ENCODE measurements around the gene CASP9. TPM values are rescaled to one million over a fixed set of nuclear protein-coding genes. Genes with fewer than 3 reads are reported as not detected.

Gene CASP9
- total and polyA plus RNA-seq, 2 experiments from 2014 or later, result 7.7 to 25.0 TPM

- Mint-ChIP-seq H3K4me3 (peak within 1 kb of the TSS; percentile 83), H3K27me3 (ENCODE audit: insufficient read depth, low read depth, poor library complexity) (peaks cover 7% of the 10 kb centered on the region), H3K9me3 (no peaks in the 10 kb centered on the region), H3K27ac (peak within 1 kb of the TSS; percentile 89), H3K4me1 (peaks cover 34% of the 10 kb centered on the region), H3K36me3 (ENCODE audit: low read depth) (no peaks in the 10 kb centered on the region)
- Histone ChIP-seq H3K36me3 (ENCODE audit: insufficient read depth) (no peaks in the 10 kb centered on the region), H3K4me2 (peak within 1 kb of the TSS; percentile 81), H3F3A (replicated peaks; ENCODE audit: low read depth) (no peaks in the 10 kb centered on the region), H3K27me3 (ENCODE audit: insufficient read depth) (no peaks in the 10 kb centered on the region), H3K9me2 (ENCODE audit: insufficient read depth) (no peaks in the 10 kb centered on the region), H3K79me2 (replicated peaks; ENCODE audit: insufficient read depth) (peaks cover 46% of the 10 kb centered on the region), H4K20me1 (replicated peaks; ENCODE audit: insufficient read depth) (0 out of 2 replicates have a peak, but pooled peaks cover 6% of the 10 kb centered on the region), H3K4me3 (peak within 1 kb of the TSS; percentile 73), H3K27ac (ENCODE audit: low read depth) (peak within 1 kb of the TSS; percentile 73), H3K4me1 (ENCODE audit: insufficient read depth) (peaks cover 15% of the 10 kb centered on the region), H2AFZ (peak within 1 kb of the TSS; percentile 94; the same call in 1 of the 2 replicates)
- TF ChIP-seq, protein P1, sequence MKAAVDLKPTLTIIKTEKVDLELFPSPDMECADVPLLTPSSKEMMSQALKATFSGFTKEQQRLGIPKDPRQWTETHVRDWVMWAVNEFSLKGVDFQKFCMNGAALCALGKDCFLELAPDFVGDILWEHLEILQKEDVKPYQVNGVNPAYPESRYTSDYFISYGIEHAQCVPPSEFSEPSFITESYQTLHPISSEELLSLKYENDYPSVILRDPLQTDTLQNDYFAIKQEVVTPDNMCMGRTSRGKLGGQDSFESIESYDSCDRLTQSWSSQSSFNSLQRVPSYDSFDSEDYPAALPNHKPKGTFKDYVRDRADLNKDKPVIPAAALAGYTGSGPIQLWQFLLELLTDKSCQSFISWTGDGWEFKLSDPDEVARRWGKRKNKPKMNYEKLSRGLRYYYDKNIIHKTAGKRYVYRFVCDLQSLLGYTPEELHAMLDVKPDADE (IDR thresholded peaks at IDR 0.05), result peak; percentile 86
- TF ChIP-seq CTCF (conservative IDR thresholded peaks at IDR 0.05; ENCODE audit: low read depth in 2 of 2) (peak in 1 of 2 experiments; percentile 43; a peak in 2 of 4 replicates), POLR2AphosphoS5 (IDR thresholded peaks at IDR 0.05; ENCODE audit: low read depth) (peak; percentile 93), ZNF331 (CRISPR knock-in tag; IDR thresholded peaks at IDR 0.05; ENCODE audit: low read depth) (no peak), CREB1 (CRISPR knock-in tag; IDR thresholded peaks at IDR 0.05; ENCODE audit: low read depth) (peak; percentile 65)
- ATAC-seq (peak; percentile 71), DNase-seq (ENCODE audit: low spot score) (peak; percentile 100)
Observed at GRCh38 chr1:15526490-15527339, 2.7 kb upstream of the CASP9 start, which contains the start of gene DNAJC16. TSS of gene DNAJC16 (plus strand) at chr1:15526848. CDS start at chr1:15529106, 2,258 bp downstream.

DNA sequence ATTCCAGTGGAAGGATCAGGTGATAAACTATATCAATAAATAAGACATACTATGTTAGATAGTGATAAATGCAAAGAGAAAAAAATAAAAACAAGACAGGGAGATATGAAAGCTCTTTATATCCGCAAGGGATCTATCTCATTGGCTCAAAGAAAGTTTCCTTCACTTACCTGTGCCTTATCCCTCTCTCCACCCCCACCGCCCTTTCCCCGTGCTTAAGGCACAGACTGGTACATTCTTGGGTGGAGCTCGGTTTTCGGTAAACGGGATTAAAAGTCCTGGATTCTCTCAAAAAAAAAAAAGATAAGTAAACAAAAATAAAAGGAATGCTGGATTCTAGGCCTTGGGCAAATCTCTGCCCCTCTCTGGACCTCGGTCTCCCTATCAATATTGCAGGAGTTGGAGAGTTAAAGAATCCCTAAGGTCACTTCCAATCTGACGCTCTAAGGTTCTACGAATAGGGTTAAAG is 2.0 kb upstream of the CASP9 start:
- peaks cover 39% of the 10 kb centered on the region for H3K4me1 Mint-ChIP-seq
- H3K27me3 Mint-ChIP-seq (ENCODE audit: insufficient read depth, low read depth, poor library complexity), result peaks cover 7% of the 10 kb centered on the region
- no peaks in the 10 kb centered on the region for H3K9me2 ChIP-seq (ENCODE audit: insufficient read depth)
- no peaks in the 10 kb centered on the region for H3K36me3 ChIP-seq (ENCODE audit: insufficient read depth)
- H2AFZ ChIP-seq, result no peak overlapping the region
- DNase-seq (ENCODE audit: low spot score), result peak; percentile 45
- peaks cover 44% of the 10 kb centered on the region for H3K79me2 ChIP-seq (replicated peaks; ENCODE audit: insufficient read depth)
- no peaks in the 10 kb centered on the region for H3K27me3 ChIP-seq (ENCODE audit: insufficient read depth)
- H3K36me3 Mint-ChIP-seq (ENCODE audit: low read depth), result no peaks in the 10 kb centered on the region
- ATAC-seq, result no peak
- peak overlapping the region; percentile 83 for H3K4me3 Mint-ChIP-seq
- H3F3A ChIP-seq (replicated peaks; ENCODE audit: low read depth), result no peaks in the 10 kb centered on the region
- H3K4me3 ChIP-seq, result peak overlapping the region; percentile 73
- peak overlapping the region; percentile 81 for H3K4me2 ChIP-seq
- H3K9me3 Mint-ChIP-seq, result no peaks in the 10 kb centered on the region
- 0 out of 2 replicates have a peak overlapping the region, but pooled peaks have one; percentile 2 for H3K27ac ChIP-seq (ENCODE audit: low read depth)
- peaks cover 15% of the 10 kb centered on the region for H3K4me1 ChIP-seq (ENCODE audit: insufficient read depth)
- H4K20me1 ChIP-seq (replicated peaks; ENCODE audit: insufficient read depth), result peaks cover 6% of the 10 kb centered on the region; the same call in 1 of the 2 replicates
- H3K27ac Mint-ChIP-seq, result peak overlapping the region; percentile 82
- TF ChIP-seq, protein P2, sequence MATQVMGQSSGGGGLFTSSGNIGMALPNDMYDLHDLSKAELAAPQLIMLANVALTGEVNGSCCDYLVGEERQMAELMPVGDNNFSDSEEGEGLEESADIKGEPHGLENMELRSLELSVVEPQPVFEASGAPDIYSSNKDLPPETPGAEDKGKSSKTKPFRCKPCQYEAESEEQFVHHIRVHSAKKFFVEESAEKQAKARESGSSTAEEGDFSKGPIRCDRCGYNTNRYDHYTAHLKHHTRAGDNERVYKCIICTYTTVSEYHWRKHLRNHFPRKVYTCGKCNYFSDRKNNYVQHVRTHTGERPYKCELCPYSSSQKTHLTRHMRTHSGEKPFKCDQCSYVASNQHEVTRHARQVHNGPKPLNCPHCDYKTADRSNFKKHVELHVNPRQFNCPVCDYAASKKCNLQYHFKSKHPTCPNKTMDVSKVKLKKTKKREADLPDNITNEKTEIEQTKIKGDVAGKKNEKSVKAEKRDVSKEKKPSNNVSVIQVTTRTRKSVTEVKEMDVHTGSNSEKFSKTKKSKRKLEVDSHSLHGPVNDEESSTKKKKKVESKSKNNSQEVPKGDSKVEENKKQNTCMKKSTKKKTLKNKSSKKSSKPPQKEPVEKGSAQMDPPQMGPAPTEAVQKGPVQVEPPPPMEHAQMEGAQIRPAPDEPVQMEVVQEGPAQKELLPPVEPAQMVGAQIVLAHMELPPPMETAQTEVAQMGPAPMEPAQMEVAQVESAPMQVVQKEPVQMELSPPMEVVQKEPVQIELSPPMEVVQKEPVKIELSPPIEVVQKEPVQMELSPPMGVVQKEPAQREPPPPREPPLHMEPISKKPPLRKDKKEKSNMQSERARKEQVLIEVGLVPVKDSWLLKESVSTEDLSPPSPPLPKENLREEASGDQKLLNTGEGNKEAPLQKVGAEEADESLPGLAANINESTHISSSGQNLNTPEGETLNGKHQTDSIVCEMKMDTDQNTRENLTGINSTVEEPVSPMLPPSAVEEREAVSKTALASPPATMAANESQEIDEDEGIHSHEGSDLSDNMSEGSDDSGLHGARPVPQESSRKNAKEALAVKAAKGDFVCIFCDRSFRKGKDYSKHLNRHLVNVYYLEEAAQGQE (IDR thresholded peaks at IDR 0.05; ENCODE audit: unreplicated experiment), result no peak
- no peak for TF ChIP-seq CREB1 (CRISPR knock-in tag; IDR thresholded peaks at IDR 0.05; ENCODE audit: low read depth)
- no peak for TF ChIP-seq JUNB (IDR thresholded peaks at IDR 0.05; ENCODE audit: unreplicated experiment)
